HK-2 (cell line): ENCODE measurements around the gene RBPJ.
A peak's percentile ranks its signal among the peaks of the same experiment; 100 is the strongest.

Experiments used
- DNase-seq: peaks from one replicate; pipeline ENCODE4 v3.0.0-alpha.2; 2018; ENCODE audit not compliant: unreplicated experiment

RBPJ gene

DNA sequence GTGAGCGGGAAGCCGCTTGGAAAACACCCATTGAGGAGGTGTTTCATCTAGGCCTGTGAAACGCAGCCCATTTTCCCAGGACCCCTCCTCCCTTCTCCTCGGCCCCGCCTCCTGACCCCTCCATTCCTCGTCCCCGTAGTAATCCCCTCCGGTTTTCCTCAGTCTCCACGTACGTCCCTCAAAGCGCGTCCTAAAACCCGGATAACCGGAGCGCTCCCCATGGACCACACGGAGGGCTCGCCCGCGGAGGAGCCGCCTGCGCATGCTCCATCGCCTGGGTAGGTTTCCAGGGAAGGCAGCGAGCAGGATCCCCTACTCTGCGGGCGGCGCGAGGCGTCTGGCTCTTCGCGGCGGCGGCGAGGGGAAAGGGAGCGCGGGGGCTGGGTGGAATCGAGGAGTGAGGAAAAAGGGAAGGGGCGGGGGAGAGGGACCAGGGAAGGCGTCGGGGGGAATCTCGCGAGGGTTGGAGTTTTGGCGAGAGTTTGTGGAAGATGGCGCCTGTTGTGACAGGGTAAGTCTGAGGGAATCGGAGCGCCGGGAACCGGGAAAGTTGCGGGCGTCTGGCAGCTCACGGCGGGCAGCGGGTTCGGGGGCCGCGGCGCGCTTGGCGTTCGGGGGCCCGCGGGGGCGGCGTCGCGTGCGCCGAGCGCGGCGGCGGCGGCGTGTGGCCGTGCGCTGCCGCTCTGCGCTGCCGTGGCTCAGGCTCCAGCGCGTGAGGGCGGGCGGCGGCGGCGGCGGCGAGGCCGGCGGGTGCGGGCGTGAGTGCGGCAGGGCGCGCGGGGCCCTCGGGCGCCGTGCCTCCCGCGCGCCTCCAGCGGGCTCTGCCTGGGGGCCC, at the start of gene RBPJ:
RBPJ (plus strand) TSS at position 477 of the 835 bp plus-strand sequence; CDS start at position 492, 15 bp downstream.
- DNase-seq, result peak; percentile 96

DNA sequence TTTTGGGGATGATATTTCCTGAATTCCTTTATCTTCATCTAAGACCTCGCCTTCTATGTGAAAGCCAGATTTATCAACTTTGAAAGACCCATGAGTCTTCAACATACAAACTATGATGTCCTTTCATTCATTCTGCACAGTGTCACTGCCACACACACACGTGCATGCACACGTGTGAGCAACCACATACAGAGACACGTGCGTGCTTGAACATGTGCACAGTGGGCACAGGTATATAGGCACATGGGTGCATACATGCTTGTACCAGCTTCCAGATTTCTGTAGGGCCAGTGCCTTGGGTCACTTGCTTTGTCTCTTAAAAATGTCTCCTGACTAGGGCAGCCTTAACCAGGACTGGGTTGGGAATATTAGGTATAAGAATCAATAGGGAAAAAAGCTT, 49.1 kb upstream of the RBPJ start:
- DNase-seq, result no peak

DNA sequence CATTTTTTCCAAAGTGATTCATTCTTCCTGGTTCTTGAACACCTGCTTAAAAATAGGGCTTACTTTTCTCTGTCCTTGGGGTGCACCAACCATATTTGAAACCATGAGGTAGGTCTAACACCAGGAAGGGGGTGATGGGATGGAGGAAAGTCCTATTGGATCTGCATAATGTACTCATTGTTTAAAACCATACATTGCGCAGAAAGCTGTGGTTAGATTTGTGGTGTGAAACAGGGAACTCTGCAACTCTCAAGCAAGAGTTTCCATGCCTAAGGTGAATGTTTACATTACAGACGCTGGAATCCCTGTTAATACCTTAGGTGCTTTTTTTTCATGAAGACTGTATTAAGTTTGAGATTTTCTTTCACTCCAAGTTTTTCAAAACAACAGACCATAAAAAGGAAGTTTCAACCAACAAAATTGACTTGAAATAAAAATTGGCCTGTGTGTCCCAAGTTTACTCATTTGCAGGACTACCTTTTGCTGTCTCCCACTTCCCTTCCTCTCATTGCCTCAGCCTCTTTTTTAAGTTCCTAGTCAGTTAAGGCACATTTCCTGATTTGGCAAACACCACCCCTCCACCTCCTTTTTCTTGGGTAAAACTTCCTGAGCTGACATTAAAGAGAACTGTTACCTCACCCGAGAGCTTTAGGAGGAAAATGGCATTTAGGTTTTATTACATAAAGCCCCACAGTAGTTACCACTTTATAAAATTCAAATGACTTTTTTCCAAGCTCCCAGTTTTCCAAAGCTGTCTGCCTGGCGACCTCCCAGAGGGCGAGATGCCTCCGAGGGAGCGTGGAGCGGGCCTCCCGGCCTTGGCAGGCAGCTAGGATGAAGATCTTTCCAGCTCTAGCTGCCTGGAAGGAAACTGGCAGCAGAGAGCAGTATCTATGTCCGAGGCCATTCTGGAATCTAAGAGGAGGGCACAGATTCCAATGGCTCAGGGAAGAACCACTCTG, 47.9 kb upstream of the RBPJ start:
- no peak for DNase-seq

DNA sequence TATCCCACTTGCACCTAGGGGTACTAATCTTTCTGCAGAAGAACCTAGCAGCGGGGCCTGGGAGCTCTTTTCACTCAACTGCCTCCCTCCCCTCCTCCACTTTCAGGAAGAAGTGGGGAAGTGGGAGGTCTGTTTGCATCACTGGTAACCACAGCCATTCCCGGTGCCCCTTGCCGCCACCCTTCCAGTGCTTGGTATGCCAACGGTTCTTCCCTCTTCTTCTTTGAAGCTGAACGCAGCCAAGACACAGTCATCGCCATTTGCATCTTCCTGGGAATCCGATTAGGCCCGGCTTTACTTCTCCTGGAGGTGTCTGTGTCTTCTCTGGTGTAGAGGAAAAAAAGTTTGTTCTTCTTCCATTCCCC, 47.2 kb upstream of the RBPJ start:
- DNase-seq, result no peak

DNA sequence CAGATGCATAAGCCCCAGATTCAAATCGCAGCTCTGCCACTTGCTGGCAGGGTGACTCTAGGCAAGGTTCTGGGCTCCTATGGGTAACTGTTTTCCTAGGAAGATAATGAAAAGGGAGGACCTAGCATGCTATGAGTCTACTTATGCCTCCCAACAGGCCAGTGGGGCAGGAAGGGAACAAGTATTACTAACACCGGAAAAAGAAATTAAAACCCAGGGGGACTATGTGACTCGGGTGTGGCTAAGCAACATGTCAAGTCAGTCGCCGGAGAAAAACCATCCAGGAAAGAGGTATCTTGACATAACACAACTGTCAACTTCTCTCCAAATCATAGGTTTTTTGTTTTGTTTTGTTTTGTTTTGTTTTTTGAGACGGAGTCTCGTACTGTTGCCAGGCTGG, 45.5 kb upstream of the RBPJ start:
- DNase-seq, result no peak

DNA sequence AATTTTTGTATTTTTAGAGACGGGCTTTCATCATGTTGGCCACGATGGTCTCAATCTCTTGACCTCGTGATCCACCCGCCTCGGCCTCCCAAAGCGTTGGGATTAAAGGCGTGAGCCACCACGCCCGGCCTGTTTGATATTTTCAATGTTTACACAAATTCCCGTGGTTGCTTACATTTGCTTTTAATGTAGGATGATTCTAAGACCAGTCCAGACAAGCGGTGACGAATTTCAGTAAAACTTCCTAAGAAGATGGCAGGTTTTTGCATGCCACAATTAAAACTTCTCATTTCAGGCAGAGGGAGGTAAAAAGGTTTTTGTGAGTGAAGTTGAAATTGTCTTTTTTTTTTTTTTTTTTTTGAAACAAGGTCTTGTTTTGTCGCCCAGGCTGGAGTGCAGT, 41.4 kb upstream of the RBPJ start:
- no peak for DNase-seq

DNA sequence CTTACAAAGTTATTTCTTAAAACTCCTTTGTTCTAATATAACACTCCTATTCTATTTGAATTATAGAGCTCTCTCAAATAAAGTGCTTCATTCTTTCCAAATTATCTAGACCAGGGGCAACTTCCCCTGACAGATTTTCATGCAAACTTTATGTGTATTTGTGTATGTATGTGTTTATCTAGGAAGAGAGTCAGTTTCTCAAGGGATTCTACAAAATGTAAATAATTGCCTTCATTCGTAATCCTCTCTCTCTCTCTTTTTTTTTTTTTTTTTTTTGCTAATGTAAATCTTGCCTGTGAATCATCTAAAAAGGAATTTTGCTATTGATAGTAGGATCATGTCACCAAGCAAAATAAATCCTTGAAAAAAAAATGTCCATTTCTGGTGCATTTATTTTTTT, 38.9 kb upstream of the RBPJ start:
- DNase-seq, result no peak

DNA sequence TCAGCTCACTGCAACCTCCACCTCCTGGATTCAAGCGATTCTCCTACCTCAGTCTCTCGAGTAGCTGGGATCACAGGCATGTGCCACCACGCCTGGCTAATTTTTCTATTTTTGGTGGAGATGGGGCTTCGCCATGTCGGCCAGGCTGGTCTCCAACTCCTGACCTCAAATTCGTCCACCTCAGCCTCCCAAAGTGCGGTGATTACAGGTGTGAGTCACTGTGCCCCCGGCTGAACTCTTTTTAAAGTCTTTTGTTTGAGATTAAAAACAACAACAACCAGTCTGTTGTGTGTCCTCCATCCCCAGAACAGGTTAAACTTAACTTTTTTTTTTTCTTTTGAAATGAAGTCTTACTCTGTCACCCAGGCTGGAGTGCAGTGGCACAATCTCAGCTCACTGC, 36.3 kb upstream of the RBPJ start:
- no peak for DNase-seq

DNA sequence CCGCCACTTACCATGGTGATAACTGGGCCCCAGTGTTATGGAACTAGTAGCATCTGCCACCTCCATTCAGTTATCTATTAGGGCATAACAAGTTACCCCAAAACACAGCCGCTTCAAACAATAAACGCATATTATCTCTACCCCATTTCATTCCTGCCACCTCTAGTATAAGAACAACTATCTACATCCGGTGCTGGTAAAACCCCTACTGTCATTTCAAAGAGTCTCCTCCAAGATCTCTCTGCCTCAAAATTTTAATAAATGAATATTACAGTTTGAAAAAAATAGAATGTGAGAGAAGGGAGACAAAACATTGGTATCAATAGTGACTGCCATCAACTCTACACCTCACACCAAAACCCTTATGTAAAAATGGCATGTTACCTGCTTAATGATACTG, 35.5 kb upstream of the RBPJ start:
- no peak for DNase-seq

DNA sequence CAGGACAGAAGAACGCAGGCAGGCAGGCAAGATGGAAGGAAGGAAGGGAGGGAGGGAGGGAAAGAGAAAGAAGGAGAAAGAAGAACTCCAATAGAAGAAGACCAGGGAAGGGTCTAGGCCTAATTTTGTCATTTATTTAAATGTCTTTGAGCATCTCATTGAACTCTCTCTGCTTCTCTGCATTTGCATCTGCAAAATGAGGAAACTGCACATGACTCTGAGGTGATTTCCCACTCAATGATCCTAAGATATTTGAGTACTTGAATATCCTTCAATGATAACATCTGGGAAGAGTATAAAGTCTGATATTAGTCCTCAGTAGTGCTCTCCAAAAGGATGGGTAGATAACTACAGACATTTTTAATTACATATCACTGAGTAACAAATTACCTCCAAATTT, 33.1 kb upstream of the RBPJ start:
- DNase-seq, result no peak

DNA sequence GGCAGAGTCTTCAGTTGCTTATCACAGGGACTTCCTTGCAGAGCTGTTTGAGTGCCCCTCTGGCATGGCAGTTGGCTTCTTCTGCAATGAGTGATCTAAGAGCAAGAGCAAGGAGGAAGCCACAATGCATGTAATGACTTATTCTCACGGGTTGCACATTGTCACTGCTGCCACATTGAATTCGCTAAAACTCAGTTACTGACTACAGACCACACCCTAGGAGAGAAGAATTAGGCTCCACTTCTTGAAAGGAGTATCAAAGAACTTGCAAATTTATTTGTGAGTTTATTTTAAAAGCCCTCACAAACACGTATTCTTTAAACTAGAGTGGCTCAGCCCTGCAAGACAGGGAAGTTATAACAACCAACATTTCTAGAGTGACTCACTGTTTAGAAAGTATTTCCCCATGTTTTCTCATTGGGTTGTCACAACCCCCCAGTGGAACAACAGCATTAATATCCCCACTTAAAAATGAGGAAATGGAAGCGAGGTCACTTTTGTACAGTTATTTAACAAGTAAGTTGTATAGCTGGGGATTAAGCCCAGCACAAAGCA, 32.4 kb upstream of the RBPJ start:
- DNase-seq, result no peak

DNA sequence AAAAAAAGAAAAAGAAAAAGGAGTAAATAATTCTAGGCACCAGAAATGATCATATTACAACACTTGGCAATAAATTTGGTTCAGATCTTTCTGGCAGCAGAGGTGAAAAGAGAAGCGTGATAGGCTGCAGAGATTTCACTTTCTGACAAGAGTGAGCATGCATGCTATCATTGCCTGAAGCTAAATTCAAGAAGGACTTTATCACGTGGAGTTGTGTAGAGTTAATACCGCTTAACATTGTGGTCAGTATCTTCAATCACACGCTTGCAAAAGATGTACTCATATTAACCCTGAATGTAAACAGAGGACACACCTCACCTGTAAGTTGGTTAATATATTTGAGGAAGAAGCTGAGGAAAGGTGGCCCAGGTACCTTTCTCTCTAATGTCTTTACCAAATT, 31.4 kb upstream of the RBPJ start:
- no peak for DNase-seq

DNA sequence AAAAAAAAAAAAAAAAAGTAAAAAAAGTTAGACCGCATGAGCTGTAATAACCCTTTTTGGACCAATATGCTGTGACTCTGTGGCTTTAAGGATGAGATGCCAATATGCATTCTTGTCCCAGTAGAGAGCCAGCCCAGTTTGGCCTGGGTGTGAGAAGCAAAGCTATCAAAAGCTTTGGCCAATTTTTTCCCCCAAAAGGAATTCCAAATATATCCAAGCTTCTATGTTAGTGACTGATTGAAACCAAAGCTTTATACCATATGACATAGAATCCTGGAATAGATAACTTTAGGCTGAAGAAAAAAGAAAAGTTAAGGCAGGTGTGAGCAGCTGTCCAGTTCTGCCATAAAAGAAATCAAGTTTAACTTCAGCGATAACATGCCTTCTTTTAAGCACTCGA, 30.5 kb upstream of the RBPJ start:
- DNase-seq, result no peak

DNA sequence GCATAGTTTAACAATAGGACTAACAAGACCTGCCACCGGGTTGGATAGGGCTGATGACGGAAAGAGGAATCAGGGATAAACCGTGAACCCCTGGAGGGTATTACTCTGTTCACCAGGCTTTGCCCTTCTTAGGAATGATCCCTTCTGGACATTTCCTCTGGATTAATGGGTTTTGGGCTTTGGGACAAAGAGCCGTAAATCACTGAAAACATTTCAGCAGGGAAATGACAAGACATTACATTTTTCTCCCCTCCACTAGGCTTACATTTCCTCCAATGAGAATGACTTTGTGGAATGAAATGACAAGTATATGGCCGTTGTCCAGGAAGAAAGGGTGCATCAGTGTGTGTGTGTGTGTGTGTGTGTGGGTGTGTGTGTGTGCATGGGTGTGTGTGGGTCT, 25.9 kb upstream of the RBPJ start:
- DNase-seq, result no peak

DNA sequence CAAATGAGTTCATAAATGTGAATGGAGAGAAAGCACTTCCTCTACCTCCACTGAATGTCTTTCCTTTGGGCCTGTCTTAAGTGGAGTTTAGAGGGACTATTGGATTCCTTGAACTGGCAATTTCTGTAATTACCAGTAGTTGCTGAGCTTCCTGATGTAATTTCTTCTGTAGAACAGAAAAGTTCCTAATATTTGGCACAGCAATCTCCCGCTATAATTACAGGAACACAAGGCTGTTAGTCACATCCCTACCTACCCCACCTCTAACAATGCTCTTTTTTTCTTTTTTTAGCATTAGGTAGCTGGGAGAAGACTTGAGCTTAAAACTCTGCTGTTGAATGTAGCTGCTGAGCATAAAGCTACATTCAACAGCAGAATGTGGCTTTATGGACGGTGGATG, 24.8 kb upstream of the RBPJ start:
- no peak for DNase-seq

DNA sequence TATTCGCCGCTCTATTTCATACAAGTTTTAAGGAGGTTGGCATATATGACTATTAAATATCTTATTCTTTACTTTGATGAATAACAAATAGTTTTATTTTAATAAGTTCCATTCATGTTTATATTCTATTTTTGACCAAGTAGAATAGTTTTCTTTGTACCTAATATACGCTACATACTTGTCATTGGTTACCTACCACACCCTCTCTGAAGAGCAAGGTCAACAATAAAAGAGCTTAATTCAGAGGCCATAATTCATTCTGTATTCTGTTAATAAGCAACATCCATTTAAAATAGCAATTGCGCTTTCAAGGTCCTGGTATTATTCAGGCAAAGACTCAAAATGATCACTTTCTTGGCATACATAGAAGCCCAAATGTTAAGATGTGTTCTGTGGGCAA, 24.3 kb upstream of the RBPJ start:
- no peak for DNase-seq

DNA sequence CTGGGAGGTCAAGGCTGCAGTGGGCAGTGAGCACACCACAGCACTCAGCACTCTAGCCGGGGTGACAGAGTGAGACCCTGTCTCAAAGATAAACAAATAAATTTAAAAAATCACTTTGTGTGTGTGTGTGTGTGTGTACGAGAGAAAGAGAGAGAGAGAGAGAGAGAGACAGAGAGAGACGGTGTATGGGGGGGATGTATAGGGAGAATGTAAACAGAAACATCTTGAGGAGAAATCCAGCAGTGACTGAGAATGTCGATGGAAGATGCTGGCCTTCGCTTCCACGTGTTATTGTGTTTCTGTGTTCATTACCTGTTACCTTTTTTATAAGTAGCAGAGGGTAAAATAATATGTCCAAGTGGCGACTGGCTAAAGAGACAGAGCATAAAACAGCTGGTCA, 23.6 kb upstream of the RBPJ start:
- DNase-seq, result no peak

DNA sequence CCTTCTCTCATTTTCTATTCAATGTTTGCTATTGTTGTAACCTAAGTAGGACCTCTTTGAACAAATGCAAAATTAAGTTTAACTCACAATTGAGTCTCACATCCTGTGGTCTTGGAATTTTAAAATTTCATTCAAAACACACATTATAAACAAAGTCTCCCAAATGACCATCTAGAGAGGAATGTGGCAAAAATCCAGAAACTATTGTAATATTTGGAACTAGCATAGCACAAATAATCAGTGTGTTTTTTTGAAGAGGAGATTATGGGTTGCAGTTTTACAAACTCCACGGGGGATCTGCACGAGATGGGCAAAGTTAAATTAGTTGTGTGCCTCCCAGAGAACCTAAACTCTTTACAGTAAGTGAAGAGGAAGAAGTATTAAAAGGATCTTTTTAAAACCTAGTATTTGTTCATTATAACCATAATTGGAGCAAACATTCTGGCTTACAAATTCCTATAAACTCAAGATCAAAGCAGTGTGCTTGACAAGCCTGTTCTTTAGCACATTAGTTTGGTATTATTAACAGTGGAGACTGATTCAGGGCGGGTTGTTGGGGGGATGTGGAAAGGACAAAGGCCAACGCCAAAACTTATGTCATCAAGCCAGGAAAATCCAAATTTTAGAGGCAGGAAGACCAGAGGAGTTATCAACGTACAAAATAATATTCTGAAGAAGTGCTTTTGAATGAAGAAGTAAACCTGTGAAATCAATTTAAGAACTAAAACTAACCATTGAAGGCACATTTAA, 22.4 kb upstream of the RBPJ start:
- no peak for DNase-seq

DNA sequence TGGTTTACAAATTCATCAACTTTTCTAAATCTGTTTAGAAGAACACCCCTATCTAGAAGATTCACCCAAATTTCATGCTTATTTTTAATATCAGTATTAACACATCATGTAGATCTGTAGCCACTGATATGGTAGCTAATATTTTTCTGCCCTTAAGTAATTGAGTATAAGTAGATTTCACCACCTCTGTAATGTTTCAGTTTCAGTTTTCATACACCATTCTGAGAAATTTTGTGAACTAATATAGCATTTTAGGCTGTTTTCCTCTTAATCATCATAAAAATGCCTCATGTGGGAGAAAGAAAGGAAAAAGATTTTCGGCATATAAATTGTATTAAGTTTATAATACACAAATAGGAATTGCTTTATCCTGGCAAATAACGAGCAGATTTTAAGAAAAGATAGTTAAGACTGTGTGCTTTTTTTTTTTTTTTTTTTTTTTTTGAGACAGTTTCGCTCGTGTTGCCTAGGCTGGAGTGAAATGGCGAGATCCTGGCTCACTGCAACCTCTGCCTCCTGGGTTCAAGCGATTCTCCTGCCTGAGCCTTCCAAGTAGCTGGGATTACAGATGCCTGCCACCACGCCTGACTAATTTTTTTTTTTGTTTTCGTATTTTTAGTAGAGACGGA, 21.4 kb upstream of the RBPJ start:
- DNase-seq, result no peak

DNA sequence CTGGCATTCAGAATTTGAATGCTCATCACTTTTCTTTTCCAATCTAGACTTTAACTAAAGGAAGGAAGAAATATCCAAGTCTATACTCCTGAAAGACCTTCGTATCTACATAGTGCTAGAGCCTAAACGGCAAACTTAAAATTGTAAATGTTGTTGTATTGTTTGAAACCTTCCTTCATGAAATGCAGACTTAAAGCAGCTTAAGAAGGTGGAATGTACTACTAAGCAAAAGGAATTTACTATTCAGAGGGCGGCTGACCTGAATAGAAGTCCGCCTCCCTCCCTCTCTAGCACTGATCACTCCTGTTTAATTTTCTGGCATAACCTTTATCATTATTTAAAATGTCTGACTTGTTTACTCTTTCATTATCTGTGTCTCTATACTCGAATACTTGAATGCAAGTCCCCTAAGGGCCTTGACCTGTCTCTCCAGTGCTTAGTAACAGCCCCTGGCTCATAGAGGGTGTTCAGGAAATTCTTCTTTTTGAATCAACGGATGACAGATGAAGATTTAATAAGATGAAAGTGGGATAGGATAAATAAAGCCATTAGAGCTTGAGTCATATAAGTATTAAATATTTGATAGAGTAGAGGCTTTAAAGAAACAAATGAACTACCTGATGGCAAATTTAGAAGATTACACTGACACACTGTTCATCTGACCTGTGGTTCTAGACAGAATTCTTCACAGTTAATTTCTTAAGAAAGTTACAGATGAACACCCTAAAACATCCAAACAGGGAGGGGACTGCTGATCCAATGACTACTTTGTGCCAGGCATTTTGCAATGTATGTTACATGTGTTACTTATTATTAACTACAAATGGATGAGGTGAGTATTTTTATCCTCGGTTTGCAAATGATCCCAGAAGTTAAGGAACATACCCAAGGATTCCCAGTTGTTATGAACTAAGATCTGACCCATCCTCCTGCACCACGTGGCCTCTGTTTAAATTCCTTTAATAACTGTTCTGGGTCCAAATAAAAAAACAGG, 20.2 kb upstream of the RBPJ start:
- no peak for DNase-seq
